ENCODE results near the gene PCDH19. TPM values are rescaled to one million over a fixed set of nuclear protein-coding genes. Genes with fewer than 3 reads are reported as not detected.

PCDH19 gene
- total RNA-seq, 6 donors from 2014 or later, result 0.10 to 1.0 (median 0.19) TPM

DNA sequence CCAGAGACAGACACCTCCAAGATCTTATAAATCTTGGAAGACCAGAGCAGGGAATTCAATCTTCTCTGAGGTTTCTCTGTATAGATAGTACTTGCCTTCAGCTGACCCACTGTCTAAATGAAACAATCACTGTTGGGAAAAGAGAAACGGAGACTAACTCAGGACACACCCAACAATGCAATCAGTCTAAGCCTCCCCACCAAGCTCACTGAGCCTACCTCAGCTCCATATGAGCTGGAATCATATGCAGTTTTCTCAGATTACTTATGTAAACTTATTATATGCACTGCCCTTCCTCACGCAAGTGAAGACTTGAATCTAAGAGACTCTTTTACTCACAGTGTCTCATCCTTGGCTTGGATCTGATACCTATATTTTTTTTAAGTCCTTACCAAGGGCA lies 110.5 kb downstream of the PCDH19 start:
- no peak overlapping the region for H3K4me3 ChIP-seq
- 80 to 92% methylated on average over 2 of the region's 2 CpGs for WGBS, 2 donors
- no peaks in the 10 kb centered on the region for H3K36me3 ChIP-seq
- H3K27ac ChIP-seq, result no peak overlapping the region
- TF ChIP-seq, protein P1, sequence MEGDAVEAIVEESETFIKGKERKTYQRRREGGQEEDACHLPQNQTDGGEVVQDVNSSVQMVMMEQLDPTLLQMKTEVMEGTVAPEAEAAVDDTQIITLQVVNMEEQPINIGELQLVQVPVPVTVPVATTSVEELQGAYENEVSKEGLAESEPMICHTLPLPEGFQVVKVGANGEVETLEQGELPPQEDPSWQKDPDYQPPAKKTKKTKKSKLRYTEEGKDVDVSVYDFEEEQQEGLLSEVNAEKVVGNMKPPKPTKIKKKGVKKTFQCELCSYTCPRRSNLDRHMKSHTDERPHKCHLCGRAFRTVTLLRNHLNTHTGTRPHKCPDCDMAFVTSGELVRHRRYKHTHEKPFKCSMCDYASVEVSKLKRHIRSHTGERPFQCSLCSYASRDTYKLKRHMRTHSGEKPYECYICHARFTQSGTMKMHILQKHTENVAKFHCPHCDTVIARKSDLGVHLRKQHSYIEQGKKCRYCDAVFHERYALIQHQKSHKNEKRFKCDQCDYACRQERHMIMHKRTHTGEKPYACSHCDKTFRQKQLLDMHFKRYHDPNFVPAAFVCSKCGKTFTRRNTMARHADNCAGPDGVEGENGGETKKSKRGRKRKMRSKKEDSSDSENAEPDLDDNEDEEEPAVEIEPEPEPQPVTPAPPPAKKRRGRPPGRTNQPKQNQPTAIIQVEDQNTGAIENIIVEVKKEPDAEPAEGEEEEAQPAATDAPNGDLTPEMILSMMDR (IDR thresholded peaks at IDR 0.05), result no peak
- TF ChIP-seq EP300 (IDR thresholded peaks at IDR 0.05) (no peak), POLR2A (IDR thresholded peaks at IDR 0.05) (no peak), POLR2AphosphoS5 (IDR thresholded peaks at IDR 0.05) (no peak)
- H3K4me1 ChIP-seq, result no peaks in the 10 kb centered on the region
- DNase-seq (no peak), ATAC-seq (ENCODE audit: low FRiP score in 2 of 2) (no peak)
- H3K9me3 ChIP-seq, result no peaks in the 10 kb centered on the region
- no peaks in the 10 kb centered on the region for H3K27me3 ChIP-seq

DNA sequence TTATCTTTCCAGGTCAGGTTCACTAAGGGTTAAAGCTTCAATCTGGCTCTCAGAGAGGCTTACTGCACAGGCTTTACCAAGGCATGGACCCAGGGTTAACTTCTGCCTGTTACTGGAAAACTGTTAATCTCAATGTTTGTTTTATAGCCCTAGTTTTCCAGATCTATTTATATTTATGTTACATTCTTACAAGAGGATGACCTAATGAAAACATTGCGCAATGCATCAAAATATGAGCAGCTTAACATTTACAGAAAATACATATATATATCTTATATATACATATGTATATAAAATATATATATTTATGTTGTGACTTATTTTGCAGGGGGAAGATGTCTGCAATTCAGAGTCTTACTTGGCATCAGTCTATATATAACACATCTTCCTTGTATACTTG lies 112.3 kb downstream of the PCDH19 start:
- 88 to 92% methylated on average over 1 of the region's 1 CpG for whole genome bisulfite sequencing, 2 donors
- no peak for DNase-seq
- no peaks in the 10 kb centered on the region for H3K27me3 ChIP-seq
- TF ChIP-seq, protein P1 (IDR thresholded peaks at IDR 0.05), result no peak
- TF ChIP-seq POLR2A (IDR thresholded peaks at IDR 0.05), result no peak
- TF ChIP-seq POLR2AphosphoS5 (IDR thresholded peaks at IDR 0.05), result no peak
- no peak for TF ChIP-seq EP300 (IDR thresholded peaks at IDR 0.05)
- no peaks in the 10 kb centered on the region for H3K36me3 ChIP-seq
- no peak for ATAC-seq (ENCODE audit: low FRiP score in 2 of 2)
- H3K9me3 ChIP-seq, result no peaks in the 10 kb centered on the region
- no peak overlapping the region for H3K4me3 ChIP-seq
- no peak overlapping the region for H3K27ac ChIP-seq
- H3K4me1 ChIP-seq, result no peaks in the 10 kb centered on the region

DNA sequence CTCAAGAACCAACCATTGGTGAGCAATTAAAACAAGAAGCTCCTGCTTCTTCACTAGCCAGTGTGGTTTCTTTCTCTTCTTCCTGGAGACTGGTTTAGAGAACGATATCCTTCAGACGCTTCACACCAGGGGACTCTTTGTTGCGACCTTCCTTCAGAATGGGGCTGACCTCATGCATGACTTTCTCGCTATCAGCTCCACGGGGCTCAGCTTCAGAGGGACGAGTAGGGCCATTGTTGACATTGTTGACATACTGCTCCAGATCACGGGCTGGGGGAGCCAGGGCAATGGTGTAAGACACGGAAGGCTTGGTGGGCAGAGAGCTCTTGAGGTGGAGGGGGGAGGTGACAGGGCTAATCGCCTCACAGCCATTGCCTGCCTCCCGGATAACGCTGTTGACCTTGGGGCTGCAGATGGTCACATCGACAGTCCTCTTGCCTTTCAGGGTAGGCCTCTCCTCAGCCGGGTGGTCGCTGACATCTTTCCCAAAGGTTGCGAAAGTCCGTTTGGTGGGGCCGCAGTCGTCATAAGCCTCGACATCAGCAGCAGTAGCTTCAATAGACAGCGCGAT lies 113.8 kb downstream of the PCDH19 start:
- H3K27me3 ChIP-seq, result no peaks in the 10 kb centered on the region
- DNase-seq (no peak), ATAC-seq (ENCODE audit: low FRiP score in 2 of 2) (no peak)
- H3K36me3 ChIP-seq, result no peaks in the 10 kb centered on the region
- H3K9me3 ChIP-seq, result no peaks in the 10 kb centered on the region
- no peak overlapping the region for H3K4me3 ChIP-seq
- no peaks in the 10 kb centered on the region for H3K4me1 ChIP-seq
- 73 to 87% methylated on average over 13 to 21 of the region's 21 CpGs for WGBS, 2 donors
- no peak overlapping the region for H3K27ac ChIP-seq
- TF ChIP-seq, protein P1 (IDR thresholded peaks at IDR 0.05), result no peak
- no peak for TF ChIP-seq POLR2AphosphoS5 (IDR thresholded peaks at IDR 0.05)
- no peak for TF ChIP-seq EP300 (IDR thresholded peaks at IDR 0.05)
- no peak for TF ChIP-seq POLR2A (IDR thresholded peaks at IDR 0.05)

DNA sequence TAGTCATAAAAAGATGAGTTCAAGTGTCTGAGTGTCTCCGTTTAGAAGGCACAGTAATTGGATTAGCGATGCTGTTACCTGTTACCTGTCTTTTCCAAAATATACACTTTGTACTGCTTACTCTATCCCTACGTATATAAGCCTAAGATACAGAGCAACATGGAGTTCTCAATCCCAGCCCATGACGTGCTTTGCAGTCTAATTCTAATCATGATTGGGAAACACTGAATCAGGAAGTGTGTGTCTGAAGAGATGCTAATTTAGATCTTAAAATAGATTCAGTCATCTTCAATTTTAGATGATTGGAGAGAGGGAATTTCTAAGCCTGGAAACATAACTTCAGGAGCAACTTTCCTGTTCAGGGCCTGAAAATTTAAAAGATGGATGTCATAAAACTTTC lies 115.1 kb downstream of the PCDH19 start:
- Histone ChIP-seq H3K27me3 (no peaks in the 10 kb centered on the region), H3K4me1 (no peaks in the 10 kb centered on the region), H3K27ac (no peak overlapping the region), H3K9me3 (no peaks in the 10 kb centered on the region), H3K4me3 (no peak overlapping the region), H3K36me3 (no peaks in the 10 kb centered on the region)
- no peak for TF ChIP-seq EP300 (IDR thresholded peaks at IDR 0.05)
- no peak for TF ChIP-seq POLR2AphosphoS5 (IDR thresholded peaks at IDR 0.05)
- TF ChIP-seq, protein P1 (IDR thresholded peaks at IDR 0.05), result no peak
- TF ChIP-seq POLR2A (IDR thresholded peaks at IDR 0.05), result no peak
- DNase-seq (no peak), ATAC-seq (ENCODE audit: low FRiP score in 2 of 2) (no peak)
- WGBS, 2 donors, result 74 to 82% methylated on average over 4 of the region's 4 CpGs

DNA sequence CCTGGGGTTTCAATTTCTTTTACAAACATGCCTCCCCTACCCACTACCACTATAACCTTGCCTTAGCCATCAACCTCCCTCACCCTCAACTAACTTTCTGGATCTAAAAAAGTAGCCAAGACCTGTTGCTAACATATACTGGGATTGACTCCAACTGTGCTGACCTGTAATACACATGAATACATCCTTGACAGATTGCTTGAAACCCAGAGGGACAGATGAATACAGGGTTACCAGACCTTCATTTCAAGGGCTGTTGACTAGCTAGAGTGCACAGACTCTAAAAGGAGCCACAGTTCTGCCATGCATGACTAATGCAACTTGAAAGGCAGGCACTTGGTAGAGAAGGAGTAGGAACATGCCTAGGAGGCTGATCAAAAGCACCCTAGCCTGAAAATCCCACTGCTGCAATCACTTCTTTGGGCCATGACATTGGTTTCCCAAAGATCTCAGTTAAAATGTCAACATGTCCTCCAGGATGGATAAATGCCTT lies 121.0 kb downstream of the PCDH19 start:
- Histone ChIP-seq H3K4me1 (no peaks in the 10 kb centered on the region), H3K9me3 (no peaks in the 10 kb centered on the region), H3K36me3 (no peaks in the 10 kb centered on the region), H3K4me3 (no peak overlapping the region), H3K27me3 (no peaks in the 10 kb centered on the region), H3K27ac (no peak overlapping the region)
- ATAC-seq (ENCODE audit: low FRiP score in 2 of 2), result no peak
- TF ChIP-seq, protein P1 (IDR thresholded peaks at IDR 0.05), result no peak
- TF ChIP-seq POLR2A (IDR thresholded peaks at IDR 0.05) (no peak), EP300 (IDR thresholded peaks at IDR 0.05) (no peak), POLR2AphosphoS5 (IDR thresholded peaks at IDR 0.05) (no peak)
- DNase-seq, result no peak
